HL-60 (cell line): ENCODE data around the gene TRA2A.
"Not testable (repeated sequence)": the region's sequence is repeated elsewhere in the genome, so short reads cannot be mapped to it uniquely, and the experiment has no call there.

Experiments
- DNase-seq, 2 experiments: peaks; one replicate each; pipeline ENCODE4 v3.0.0-alpha.2; 2010 to 2020; ENCODE audit warnings: low read depth in 1 of 2, low spot score in 1 of 2
- H3K27ac ChIP-seq: fragments of 250-450 bp; sonication (Bioruptor Pico); replicated peaks from 2 replicates; pipeline ENCODE4 v1.5.1; 2020; ENCODE audit warnings: mild to moderate bottlenecking, moderate library complexity
- H3K27me3 ChIP-seq: fragments of 250-450 bp; sonication (Bioruptor Pico); 2 replicates; pipeline ENCODE4 v1.5.1; 2021; ENCODE audit warnings: mild to moderate bottlenecking, moderate library complexity; ENCODE audit not compliant: insufficient read depth, poor library complexity, severe bottlenecking
- H3K4me3 ChIP-seq: replicated peaks from 2 replicates; pipeline ENCODE4 v1.5.1; 2011; ENCODE audit warnings: mild to moderate bottlenecking, control low read depth, low read length; ENCODE audit not compliant: insufficient read depth
- CTCF ChIP-seq: IDR thresholded peaks from one replicate; pipeline ENCODE4 v1.5.1; 2011; ENCODE audit warnings: low read length, control low read depth, inconsistent platforms; ENCODE audit not compliant: insufficient read depth
- GABPA ChIP-seq: IDR thresholded peaks from 2 replicates; pipeline ENCODE4 v1.6.1; 2012; ENCODE audit warnings: low read depth
- POLR2AphosphoS5 ChIP-seq: IDR thresholded peaks from 2 replicates; pipeline ENCODE4 v1.6.1; 2012; ENCODE audit warnings: low read depth
- SPI1 ChIP-seq: IDR thresholded peaks from 2 replicates; pipeline ENCODE4 v1.6.1; 2012; ENCODE audit warnings: low read depth, mild to moderate bottlenecking, borderline replicate concordance
- TF ChIP-seq, protein P1 (sequence below): IDR thresholded peaks from 2 replicates; pipeline ENCODE4 v1.6.1; 2012; ENCODE audit warnings: low read depth; ENCODE audit not compliant: insufficient replicate concordance

The TRA2A gene

DNA sequence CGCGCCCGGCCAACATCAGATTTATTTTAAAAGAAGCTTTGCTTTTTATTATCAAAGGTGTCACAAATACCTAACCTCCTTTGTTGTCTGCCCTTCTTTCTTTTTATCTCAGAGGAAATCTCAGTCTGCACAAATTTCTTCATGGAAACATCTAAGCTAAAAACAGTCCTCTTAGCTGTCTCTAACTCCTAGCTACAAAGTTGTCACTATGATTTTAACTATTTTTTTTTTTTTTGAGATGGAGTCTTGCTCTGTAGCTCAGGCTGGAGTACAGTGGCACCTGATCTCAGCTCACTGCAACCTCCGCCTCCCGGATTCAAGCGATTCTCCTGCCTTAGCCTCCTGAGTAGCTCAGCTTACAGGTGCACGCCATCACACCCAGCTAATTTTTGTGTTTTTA, 7.3 kb downstream of the TRA2A start:
- no peak for DNase-seq
- H3K27ac ChIP-seq = no peak overlapping the region
- TF ChIP-seq GABPA (no peak), SPI1 (no peak), POLR2AphosphoS5 (no peak), CTCF (no peak)
- TF ChIP-seq, protein P1, sequence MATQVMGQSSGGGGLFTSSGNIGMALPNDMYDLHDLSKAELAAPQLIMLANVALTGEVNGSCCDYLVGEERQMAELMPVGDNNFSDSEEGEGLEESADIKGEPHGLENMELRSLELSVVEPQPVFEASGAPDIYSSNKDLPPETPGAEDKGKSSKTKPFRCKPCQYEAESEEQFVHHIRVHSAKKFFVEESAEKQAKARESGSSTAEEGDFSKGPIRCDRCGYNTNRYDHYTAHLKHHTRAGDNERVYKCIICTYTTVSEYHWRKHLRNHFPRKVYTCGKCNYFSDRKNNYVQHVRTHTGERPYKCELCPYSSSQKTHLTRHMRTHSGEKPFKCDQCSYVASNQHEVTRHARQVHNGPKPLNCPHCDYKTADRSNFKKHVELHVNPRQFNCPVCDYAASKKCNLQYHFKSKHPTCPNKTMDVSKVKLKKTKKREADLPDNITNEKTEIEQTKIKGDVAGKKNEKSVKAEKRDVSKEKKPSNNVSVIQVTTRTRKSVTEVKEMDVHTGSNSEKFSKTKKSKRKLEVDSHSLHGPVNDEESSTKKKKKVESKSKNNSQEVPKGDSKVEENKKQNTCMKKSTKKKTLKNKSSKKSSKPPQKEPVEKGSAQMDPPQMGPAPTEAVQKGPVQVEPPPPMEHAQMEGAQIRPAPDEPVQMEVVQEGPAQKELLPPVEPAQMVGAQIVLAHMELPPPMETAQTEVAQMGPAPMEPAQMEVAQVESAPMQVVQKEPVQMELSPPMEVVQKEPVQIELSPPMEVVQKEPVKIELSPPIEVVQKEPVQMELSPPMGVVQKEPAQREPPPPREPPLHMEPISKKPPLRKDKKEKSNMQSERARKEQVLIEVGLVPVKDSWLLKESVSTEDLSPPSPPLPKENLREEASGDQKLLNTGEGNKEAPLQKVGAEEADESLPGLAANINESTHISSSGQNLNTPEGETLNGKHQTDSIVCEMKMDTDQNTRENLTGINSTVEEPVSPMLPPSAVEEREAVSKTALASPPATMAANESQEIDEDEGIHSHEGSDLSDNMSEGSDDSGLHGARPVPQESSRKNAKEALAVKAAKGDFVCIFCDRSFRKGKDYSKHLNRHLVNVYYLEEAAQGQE = no peak

DNA sequence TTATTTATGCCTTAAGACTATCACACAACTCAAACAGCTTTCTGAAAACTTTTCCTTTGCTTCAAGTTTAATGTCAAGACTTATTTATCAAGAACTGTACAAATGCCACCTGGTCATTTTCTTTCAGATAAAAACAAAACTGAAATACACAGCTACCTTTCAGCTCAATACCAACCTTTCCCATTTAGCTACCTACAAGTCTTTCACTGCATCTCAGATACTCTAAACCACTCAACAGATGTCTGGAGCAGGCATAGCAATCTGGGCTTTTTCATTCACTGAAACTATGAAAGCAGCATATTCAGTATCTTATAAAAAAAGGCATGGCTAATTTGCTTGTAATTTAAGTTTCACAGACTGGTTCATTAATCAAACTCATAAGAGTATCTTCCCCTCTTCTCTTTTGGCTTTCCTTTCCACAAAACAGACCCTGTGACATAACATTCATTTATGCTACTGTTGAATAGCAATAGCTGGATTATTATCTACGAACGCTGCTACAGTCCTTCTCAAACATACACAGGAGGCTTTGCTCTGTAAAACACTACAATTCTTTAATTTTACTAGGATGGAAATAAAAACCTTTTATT, 8.2 kb downstream of the TRA2A start:
- Histone ChIP-seq H3K27ac (no peak overlapping the region), H3K27me3 (no peaks in the 10 kb centered on the region), H3K4me3 (no peak overlapping the region)
- DNase-seq = no peak
- TF ChIP-seq SPI1 = no peak
- TF ChIP-seq CTCF = no peak

More for the DNA sequence above, 7.3 kb downstream of the TRA2A start:
- no peaks in the 10 kb centered on the region for H3K27me3 ChIP-seq
- no peak overlapping the region for H3K4me3 ChIP-seq

DNA sequence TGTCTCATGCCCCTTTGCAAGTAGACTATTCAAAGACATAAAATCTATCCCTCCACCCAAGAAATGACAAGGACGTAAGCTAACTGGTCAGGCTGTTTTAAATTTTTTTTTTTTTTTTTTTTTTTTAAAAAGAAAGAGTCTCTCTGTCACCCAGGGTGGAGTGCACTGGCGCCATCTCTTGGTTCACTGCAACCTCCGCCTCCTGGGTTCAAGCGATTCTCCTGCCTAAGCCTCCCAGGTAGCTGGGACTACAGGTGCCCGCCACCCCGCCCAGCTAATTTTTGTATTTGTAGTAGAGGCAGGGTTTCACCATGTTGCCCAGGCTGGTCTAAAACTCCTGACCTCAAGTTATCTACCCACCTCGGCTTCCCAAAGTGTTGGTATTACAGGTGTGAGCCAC, 11.2 kb downstream of the TRA2A start:
- no peak overlapping the region for H3K4me3 ChIP-seq
- no peaks in the 10 kb centered on the region for H3K27me3 ChIP-seq
- DNase-seq = no peak
- no peak overlapping the region for H3K27ac ChIP-seq
- TF ChIP-seq POLR2AphosphoS5 (no peak), SPI1 (no peak), GABPA (no peak), CTCF (no peak)
- TF ChIP-seq, protein P1 = no peak

DNA sequence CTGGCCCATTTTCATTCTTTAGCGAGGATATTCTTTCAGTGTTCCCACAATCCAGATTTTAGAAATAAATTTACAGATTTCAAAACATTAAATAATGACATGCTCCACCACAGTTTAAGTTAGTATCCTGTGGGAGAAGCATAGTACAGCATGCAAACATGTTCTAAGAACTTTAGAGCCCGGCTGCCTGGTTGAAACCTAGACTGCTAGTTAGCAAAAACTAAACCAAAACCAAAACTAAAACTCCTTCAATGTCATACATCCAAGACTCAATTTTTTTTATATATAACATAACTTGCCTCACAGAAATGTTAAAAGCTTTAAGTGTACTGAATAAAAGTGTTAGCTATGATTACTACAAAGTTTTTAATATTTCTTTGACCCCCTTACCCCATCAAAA, 17.0 kb downstream of the TRA2A start:
- Histone ChIP-seq H3K4me3 (no peak overlapping the region), H3K27me3 (no peaks in the 10 kb centered on the region), H3K27ac (no peak overlapping the region)
- DNase-seq = no peak
- TF ChIP-seq CTCF = no peak
- no peak for TF ChIP-seq POLR2AphosphoS5

DNA sequence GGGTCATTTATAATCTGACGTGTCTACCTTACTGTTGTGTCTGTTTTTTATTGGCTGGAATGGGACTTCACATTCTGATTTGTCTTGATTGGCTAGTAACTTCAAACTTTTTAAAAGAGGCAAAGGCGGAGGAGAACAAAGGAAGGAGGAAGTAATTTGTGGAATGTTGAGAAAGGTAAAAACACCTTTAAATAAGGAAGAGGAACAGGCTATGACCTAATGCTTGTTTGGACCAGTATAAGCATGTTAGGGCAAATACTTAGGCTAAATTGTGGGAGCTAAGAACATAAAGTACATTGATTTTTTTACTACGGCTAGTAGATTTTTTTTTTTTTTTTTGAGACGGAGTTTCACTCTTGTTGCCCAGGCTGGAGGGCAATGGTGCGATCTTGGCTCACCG, 18.0 kb downstream of the TRA2A start:
- H3K4me3 ChIP-seq, H3K27ac ChIP-seq, H3K27me3 ChIP-seq, DNase-seq: not testable (repeated sequence)
